ENCODE results near the gene GSTT2B.
"Not testable (repeated sequence)": the region's sequence is repeated elsewhere in the genome, so short reads cannot be mapped to it uniquely, and the experiment has no call there.

GSTT2B gene

DNA sequence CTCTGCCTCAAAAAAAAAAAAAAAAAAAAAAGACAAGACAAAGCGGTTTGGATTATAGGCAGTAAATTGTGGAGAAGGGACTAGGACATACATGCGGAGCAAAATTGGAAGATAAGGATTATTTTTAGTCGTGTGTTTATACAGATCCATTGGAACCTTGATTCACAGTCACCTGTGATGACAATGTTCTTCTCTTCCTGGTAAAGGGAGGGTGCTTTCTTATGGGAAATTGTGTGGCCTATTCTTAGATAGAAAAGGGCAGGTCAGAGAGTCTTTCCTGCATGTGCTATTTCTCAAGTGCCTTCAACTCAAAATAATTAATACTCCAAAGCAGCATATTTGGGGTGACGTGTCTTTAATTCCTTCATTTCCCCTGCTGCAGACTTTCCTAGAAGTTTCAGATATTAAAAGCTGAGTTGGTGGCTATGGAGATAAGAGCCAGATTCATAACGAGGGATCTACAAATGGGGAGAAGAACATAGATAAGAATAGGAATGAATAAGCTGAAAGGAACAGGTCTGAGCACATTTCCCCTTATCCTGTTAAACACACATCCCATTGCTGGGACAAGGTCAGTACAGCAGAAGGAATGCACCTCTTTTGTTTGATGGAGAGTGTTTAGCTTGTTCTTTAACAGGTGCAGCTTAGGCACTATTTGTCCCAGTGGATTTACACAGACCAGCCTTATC, 22.5 kb downstream of the GSTT2B start:
- no peak for DNase-seq

DNA sequence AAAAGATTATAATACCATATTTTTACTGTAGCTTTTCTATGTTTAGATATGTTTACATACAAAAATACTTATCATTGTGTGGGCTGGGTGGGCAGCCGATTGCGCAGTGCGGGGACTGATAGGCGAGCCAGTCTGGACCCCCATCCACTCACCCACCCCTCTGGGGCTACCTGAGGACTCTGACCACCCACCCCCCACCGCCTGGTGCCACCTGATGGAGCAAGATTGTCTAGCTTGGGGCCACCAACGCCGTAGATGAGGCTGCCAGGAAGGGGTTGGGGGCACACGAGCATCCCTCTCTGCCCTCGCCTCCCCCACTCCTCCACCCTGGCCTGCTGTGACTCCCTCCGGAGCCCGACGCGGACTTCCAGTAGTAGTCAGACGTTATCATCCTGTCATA, 34.4 kb downstream of the GSTT2B start:
- no peak for DNase-seq

DNA sequence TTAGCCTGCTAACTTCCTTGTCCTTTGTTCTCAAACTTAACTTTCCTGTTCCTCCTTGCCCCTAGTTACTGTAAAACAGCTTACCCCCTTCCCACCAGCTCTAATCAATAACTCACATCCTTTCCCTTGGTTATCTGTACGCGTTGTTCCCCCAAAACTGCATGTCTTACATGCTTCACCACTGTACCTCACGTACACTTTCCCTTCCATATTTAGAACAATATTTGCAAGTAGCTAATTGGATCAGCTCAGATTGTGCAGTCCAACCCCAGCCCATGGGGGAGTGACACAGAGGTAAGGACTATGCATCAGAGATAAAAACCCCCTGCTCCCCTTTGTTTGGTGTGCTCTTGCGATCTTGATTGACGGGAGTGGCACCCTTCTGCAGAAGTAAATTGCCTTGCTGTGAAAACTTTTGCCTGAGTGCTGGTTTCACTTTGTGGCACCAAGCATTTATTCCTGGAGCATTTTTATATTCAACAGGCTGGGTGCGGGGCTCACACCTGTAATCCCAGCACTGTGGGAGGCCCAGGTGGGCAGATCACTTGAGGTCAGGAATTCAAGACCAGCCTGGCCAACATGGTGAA, 35.9 kb downstream of the GSTT2B start:
- DNase-seq: no peak

DNA sequence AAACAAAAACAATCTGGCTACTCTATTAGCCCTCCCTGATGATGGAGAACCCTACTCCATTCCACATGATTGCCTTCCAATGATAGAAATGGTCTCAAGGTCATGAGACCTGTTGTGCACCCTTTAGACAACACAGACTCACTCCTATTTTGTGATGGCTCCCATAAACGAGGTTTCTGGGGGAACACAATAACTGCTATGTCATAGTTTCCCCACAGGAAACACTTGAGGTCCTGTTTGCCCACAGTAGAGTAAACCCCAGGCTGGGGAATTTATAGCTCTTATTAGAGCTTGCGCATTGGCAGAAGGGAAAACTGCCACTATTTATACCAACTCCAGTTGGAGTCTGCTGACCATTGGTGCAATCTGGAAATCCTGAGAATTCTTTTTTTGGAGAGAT, 38.1 kb downstream of the GSTT2B start:
- no peak for DNase-seq

DNA sequence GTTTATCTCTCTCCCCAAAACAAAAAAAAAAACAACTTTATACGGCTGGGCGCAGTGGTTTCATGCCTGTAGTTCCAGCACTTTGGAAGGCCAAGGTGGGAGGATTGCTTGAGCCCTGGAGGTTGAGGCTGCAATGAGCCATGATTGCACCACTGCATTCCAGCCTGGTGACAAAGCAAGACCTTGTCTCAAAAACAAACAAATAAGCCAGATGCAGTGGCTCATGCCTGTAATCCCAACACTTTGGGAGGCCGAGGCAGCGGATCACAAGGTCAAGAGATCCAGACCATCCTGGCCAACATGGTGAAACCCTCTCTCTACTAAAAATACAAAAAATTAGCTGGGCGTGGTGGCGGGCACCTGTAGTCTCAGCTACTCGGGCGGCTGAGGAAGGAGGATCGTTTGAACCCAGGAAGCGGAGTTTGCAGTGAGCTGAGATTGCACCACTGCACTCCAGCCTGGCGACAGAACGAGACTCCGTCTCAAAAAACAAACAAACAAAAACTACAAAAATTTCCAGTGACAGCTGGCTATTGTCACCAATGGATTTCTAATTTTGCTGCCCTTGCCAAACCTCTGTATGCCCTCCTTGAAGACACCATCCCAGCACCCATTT, 39.3 kb downstream of the GSTT2B start:
- DNase-seq: not testable (repeated sequence)

DNA sequence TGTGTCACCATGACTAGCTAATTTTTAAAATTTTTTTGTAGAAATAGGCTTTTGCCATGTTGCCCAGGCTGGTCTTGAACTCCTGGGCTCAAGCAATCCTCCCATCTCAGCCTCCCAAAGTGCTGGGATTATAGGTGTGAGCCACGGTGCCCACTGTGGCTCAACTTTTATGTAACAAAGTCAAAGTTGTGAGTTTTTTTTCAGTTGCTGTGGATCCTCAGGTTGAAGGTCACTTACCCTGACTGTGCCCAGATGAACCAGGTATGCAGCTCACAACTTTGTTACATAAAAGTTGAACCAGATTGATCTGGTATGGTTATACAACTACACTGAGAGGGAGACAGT, 40.8 kb downstream of the GSTT2B start:
- not testable (repeated sequence) for DNase-seq

DNA sequence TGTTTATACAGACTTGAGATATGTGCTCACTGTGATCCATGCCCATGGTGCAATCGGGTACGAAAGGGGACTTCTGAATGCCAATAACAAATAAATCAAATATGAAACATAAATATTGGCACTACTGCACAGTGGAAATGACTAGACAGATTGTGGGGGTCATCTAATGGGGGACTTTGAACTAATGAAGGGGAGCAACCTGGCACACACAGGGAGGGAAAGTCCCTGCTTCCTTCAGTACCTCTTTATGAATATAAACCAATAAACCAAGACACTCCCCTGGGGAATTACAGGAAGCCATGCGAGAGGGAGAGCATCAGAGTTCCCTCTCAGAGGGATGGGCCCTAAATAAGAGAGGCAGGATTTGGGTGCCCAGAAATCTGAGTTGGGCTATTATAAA, 45.7 kb downstream of the GSTT2B start:
- DNase-seq: no peak

DNA sequence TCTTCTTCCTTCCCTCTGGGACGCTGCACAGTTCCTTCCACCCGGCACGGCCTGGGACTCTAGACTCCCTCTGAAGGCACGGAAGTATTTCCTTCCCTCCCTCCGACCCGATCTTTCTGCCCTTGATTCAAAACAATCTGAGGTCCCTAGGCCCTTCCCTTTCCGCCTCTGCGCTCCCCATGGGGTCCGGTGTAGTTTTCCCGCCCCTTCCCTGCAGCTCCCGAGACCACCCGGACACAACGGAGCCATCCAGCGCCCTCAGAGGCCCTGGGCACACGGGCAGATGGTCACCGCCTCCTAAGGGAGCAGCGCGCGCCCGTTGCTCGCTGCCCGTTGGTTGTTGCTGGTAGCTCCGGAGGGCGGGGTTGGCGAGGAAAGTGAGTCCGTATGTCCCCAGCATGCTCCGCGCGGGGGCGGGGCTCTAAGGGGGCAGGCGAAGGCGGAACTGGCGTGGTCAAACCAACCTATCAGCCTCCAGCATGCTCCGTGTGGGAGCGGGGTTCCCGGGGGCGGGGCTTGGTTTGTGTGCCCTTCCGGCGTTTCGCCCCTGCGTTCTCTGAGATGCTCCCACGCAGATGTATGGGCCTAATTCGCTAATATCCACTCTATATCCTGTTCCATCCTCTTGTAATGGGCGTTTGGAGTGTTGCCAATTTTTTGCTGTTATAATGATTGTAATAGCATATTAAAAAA, 47.2 kb downstream of the GSTT2B start:
- no peak for DNase-seq

DNA sequence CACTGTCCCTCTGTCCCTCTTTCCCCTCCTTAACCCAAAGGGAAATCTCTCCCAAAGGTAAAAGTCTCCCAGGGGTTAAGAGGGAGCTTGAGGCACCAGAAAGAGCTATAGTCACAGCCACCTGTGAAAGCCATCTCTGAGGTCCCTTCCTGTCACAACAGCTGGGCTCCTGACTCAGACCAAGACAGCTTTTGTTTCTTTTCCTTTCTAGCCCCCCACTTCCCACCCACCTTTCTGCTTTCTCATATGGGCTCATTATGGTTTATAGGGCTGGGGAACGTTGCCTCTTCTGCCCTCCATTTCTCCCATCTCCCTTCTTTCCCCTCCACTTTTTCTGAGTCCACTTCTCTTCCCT, 47.7 kb downstream of the GSTT2B start:
- DNase-seq: no peak

DNA sequence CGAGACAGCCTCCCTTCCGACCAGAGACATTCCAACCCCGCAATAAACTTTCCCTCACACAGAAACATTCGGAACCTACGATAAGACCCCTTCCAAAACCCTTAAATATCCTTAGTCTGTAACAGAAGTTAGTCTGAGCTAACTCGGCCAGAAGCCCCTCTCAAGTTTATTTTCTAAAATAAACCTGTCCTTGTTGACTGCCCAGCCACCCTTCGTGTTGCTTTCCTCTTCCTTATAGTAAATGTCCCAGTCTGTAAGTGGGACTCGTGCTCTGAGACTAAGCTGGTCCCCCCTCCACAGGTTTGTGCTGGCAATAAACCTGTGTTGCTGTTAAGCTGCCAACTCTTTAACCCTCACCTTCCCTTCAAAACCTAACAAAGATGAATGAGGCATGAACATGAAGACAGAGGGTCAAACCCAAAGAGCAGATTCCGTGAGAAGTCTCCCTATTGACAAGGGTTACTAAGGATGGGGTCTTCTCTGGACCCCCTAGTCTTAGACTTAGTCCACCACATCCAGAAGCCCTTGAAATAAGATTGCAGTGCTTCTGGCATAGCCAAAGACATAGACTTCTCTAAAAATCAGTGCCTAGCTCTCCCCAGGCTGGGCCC, 48.6 kb downstream of the GSTT2B start:
- no peak for DNase-seq

DNA sequence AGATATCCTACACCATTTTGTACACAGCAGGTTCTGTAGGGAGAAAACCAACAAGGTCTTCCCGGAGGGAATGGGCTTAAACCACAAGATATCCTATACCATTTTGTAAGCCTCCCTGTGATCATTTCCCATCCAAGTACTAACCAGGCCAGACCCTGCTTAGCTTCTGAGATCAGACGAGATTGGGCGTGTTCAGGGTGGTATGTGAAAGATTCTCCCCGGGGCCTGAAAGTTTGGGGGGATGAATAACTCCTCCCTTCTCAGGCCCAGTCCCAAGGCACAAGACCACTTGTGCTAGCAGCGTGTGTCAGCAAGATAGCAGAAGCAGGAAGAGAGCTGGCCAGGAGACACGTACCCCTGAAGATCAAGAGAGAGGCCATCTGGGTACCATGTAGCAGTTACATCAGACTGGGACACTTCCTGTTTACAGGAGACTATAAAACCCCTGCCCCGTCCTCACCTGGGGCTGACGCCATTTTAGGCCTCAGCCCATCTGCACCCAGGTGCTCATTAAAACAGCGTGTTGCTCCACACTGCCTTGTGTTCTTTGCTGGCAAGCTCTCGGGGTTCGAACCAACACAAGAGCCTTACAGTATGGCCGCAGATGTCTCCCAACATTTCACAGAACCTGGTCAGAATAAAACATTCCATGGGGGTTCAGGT, 49.5 kb downstream of the GSTT2B start:
- DNase-seq: no peak

DNA sequence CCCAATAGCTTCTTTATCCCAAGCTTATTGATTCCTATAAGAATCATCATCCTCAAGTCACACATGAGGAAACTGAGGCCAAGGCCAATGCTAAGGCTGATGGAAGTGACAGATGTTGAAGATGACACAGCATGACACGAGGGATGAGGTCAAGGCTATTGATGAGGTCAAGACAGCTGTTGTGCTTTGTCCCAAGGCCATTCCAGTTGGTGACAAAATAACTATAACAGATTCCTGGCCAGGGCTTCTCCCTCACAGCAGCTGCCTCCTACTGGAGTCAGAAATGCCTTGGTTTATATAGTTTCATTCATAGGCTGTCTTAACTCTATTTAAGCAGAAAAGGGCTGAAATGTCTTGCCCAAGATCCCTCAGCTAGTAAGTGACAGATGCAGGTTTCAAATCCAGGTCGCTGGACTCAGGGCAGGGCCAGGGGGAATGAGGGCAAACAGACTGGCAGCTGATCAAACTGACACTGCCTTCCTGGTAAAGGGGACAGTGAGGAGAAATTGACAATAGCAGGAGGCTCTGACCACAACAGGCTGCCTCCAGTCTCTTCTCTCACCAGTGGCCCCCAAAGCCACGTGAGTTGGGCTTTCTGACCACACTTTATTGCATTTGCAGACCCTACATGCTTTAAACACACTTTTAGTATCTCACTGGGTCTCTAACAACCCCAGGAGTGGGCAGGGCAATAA, 50.4 kb downstream of the GSTT2B start:
- DNase-seq: no peak

DNA sequence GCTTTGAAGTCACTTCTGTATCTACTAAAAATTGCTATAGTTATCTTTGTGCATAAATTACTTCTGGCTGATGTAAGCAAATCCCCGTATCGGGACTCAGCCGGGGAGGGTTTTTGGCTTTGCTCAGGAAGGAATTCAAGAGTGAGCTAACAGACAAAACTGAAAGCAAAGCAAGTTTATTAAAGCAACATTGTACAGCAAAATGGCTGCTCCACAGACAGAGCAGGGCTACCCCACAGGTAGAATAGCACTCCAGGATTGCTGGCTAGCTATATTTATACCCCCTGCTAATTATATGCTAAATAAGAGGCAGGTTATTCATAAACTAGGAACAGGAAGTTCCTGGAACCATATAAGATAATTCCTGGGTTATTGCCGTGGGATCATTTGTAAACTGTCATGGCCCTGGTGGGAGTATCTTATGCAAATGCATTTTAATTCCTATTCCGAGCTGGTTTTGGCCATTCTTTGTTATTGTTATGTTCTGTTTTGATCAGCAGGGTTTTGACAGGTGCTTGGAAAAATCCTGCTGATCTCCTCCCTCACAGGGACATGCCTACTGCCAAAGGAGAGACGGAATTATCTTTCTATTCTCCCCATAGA, 51.6 kb downstream of the GSTT2B start:
- no peak for DNase-seq

DNA sequence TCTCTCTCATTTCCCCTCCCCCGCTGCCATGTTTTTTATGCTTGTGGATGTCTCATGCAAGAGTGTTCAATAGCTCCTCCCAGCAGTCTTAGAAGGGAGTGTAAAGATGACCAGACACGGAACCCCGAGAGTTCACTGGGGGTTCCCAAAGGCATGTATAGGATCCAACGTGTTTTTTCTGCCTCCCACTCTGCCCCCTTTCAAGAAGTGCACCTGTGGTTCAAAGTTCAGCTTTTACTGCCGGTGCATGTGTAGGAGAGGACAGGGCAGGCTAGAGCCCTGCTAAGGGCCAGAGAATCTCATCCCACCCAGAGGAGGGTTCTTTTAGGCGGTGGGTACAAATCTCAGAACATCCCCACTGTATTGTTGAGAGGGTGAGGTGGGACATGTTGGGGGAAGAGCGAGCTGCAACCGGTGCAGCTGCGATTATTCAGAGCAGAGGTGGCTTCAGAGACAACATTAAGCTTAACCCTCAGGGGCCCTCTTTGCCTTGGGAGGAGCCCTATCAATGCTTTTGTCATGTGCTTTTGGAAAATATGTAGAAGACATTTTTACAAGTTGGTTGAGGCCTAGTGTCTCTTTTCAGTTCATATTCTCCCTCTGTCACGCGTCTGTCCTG, 52.3 kb downstream of the GSTT2B start:
- DNase-seq: no peak

DNA sequence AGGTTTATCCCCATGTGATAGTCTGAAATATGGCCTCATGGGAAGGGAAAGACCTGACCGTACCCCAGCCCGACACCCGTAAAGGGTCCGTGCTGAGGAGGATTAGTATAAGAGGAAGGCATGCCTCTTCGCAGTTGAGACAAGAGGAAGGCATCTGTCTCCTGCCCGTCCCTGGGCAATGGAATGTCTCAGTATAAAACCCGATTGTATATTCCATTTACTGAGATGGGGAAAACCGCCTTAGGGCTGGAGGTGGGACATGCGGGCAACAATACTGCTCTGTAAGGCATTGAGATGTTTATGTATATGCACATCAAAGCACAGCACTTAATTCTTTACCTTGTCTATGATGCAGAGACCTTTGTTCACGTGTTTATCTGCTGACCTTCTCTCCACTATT, 53.6 kb downstream of the GSTT2B start:
- not testable (repeated sequence) for DNase-seq
